HG03432 (cell line): Measurements from ENCODE around the gene EIF2AK2.
A peak's percentile ranks its signal among the peaks of the same experiment; 100 is the strongest.

Experiments
- ATAC-seq: cut with Tn5 transposase; IDR thresholded peaks from one replicate; pipeline ENCODE4 v1.9.1; 2021; ENCODE audit warnings: mild to moderate bottlenecking, moderate library complexity; ENCODE audit not compliant: unreplicated experiment

The EIF2AK2 gene

GRCh38 chr2:37173741-37174140 lies 17.0 kb upstream of the EIF2AK2 start:
- no peak for ATAC-seq

- ATAC-seq: no peak
Observed at GRCh38 chr2:37171624-37171950, 14.8 kb upstream of the EIF2AK2 start.

- peak; percentile 58 for ATAC-seq
Observed at GRCh38 chr2:37168217-37168981, 11.6 kb upstream of the EIF2AK2 start.

GRCh38 chr2:37167636-37168180 lies 10.9 kb upstream of the EIF2AK2 start:
- ATAC-seq: no peak

GRCh38 chr2:37164757-37165156 lies 8.0 kb upstream of the EIF2AK2 start:
- no peak for ATAC-seq

GRCh38 chr2:37156071-37156856 lies 516 bp downstream of the EIF2AK2 start:
- peak; percentile 38 for ATAC-seq

- ATAC-seq: no peak
Observed at GRCh38 chr2:37154785-37155184, 2.0 kb downstream of the EIF2AK2 start.

GRCh38 chr2:37153224-37153623 lies 3.6 kb downstream of the EIF2AK2 start:
- no peak for ATAC-seq

GRCh38 chr2:37149626-37150322 lies 7.0 kb downstream of the EIF2AK2 start:
- ATAC-seq: no peak

- no peak for ATAC-seq
Observed at GRCh38 chr2:37148325-37148724, 8.5 kb downstream of the EIF2AK2 start.

- no peak for ATAC-seq
Observed at GRCh38 chr2:37146062-37146461, 10.7 kb downstream of the EIF2AK2 start.

GRCh38 chr2:37143974-37144373 lies 12.8 kb downstream of the EIF2AK2 start:
- no peak for ATAC-seq

GRCh38 chr2:37142546-37142945 lies 14.2 kb downstream of the EIF2AK2 start:
- no peak for ATAC-seq

- no peak for ATAC-seq
Observed at GRCh38 chr2:37132914-37133313, 23.9 kb downstream of the EIF2AK2 start.

- ATAC-seq: no peak
Observed at GRCh38 chr2:37125416-37125815, 31.4 kb downstream of the EIF2AK2 start.

GRCh38 chr2:37119157-37119556 lies 37.6 kb downstream of the EIF2AK2 start:
- ATAC-seq: no peak

- no peak for ATAC-seq
Observed at GRCh38 chr2:37117566-37117965, 39.2 kb downstream of the EIF2AK2 start.

GRCh38 chr2:37111958-37112357 lies 44.8 kb downstream of the EIF2AK2 start:
- no peak for ATAC-seq

- no peak for ATAC-seq
Observed at GRCh38 chr2:37110306-37111212, 46.2 kb downstream of the EIF2AK2 start.

GRCh38 chr2:37109523-37109922 lies 47.3 kb downstream of the EIF2AK2 start:
- no peak for ATAC-seq
